Gastroesophageal sphincter (tissue), 3 donors: ENCODE measurements around the gene CTNNA2.

Source experiments
- CTCF ChIP-seq, 4 experiments: fragments of 200-600 bp in 2 of 4; fragments of 450-650 bp in 2 of 4; sonication (generic) in 1 of 4; IDR thresholded peaks; one replicate each; pipeline ENCODE4 v1.5.1; 2017 to 2019; ENCODE audit warnings: antibody characterized with exemption in 4 of 4, mild to moderate bottlenecking in 2 of 4, moderate library complexity in 2 of 4
- EP300 ChIP-seq: sonication (generic); formaldehyde crosslinking; IDR thresholded peaks from one replicate; pipeline ENCODE4 v1.6.1; 2017; ENCODE audit warnings: antibody characterized with exemption, mild to moderate bottlenecking
- POLR2AphosphoS5 ChIP-seq: sonication (generic); formaldehyde crosslinking; IDR thresholded peaks from one replicate; pipeline ENCODE4 v1.6.1; 2017; ENCODE audit warnings: antibody characterized with exemption

- TF ChIP-seq CTCF (IDR thresholded peaks at IDR 0.05) (no peak), POLR2AphosphoS5 (no peak), EP300 (no peak)
These were observed 480.3 kb downstream of the CTNNA2 start for GRCh38 chr2:79993144-79993543.
